HG02571 (cell line): Measurements from ENCODE around the gene C18orf32.
"Not testable (repeated sequence)": the region's sequence is repeated elsewhere in the genome, so short reads cannot be mapped to it uniquely, and the experiment has no call there.

Experiments
- ATAC-seq: cut with Tn5 transposase; IDR thresholded peaks from one replicate; pipeline ENCODE4 v1.9.1; 2021; ENCODE audit warnings: mild to moderate bottlenecking, moderate library complexity; ENCODE audit not compliant: unreplicated experiment

Gene C18orf32

GRCh38 chr18:49486953-49487710 lies at the start of gene C18orf32:
Gene C18orf32, minus strand, starts transcription at chr18:49487234. Its CDS starts 3,486 bp downstream, at chr18:49483748.
- ATAC-seq = peak; percentile 97

GRCh38 chr18:49534846-49535601 lies 48.0 kb upstream of the C18orf32 start:
- no peak for ATAC-seq

- no peak for ATAC-seq
Observed at GRCh38 chr18:49531678-49532153, 44.7 kb upstream of the C18orf32 start.

GRCh38 chr18:49529596-49529995 lies 42.6 kb upstream of the C18orf32 start:
- no peak for ATAC-seq

GRCh38 chr18:49527631-49528327 lies 40.7 kb upstream of the C18orf32 start:
- no peak for ATAC-seq

GRCh38 chr18:49525981-49526380 lies 38.9 kb upstream of the C18orf32 start:
- no peak for ATAC-seq

GRCh38 chr18:49524951-49525350 lies 37.9 kb upstream of the C18orf32 start:
- no peak for ATAC-seq

- ATAC-seq = no peak
Observed at GRCh38 chr18:49524349-49524748, 37.3 kb upstream of the C18orf32 start.

- ATAC-seq = not testable (repeated sequence)
Observed at GRCh38 chr18:49523580-49524093, 36.6 kb upstream of the C18orf32 start.

GRCh38 chr18:49521216-49521835 lies 34.3 kb upstream of the C18orf32 start:
- ATAC-seq = no peak

- ATAC-seq = no peak
Observed at GRCh38 chr18:49520661-49521145, 33.7 kb upstream of the C18orf32 start.

GRCh38 chr18:49519101-49519971 lies 32.3 kb upstream of the C18orf32 start:
- ATAC-seq = no peak

GRCh38 chr18:49517483-49517882 lies 30.4 kb upstream of the C18orf32 start:
- ATAC-seq = no peak

GRCh38 chr18:49515516-49515915 lies 28.5 kb upstream of the C18orf32 start:
- ATAC-seq = no peak

GRCh38 chr18:49515003-49515402 lies 28.0 kb upstream of the C18orf32 start:
- not testable (repeated sequence) for ATAC-seq

GRCh38 chr18:49514577-49514976 lies 27.5 kb upstream of the C18orf32 start:
- no peak for ATAC-seq

GRCh38 chr18:49512876-49513275 lies 25.8 kb upstream of the C18orf32 start:
- not testable (repeated sequence) for ATAC-seq

GRCh38 chr18:49510393-49511115 lies 23.5 kb upstream of the C18orf32 start:
- ATAC-seq = no peak

- not testable (repeated sequence) for ATAC-seq
Observed at GRCh38 chr18:49506438-49506837, 19.4 kb upstream of the C18orf32 start.
